Osteoblast (primary cell): ENCODE measurements around the gene BPIFB1. TPM values are rescaled to one million over a fixed set of nuclear protein-coding genes. Genes with fewer than 3 reads are reported as not detected.

Source experiments
- DNase-seq: peaks from one replicate; pipeline ENCODE4 v3.0.0; 2011; ENCODE audit warnings: low spot score, mixed read lengths; ENCODE audit not compliant: insufficient read length; ENCODE audit errors: missing footprints
- H2AFZ ChIP-seq: 2 replicates; pipeline ENCODE4 v1.6.0; 2011; ENCODE audit warnings: mild to moderate bottlenecking, low read length
- H3K27ac ChIP-seq: 2 replicates; pipeline ENCODE4 v1.5.1; 2011; ENCODE audit warnings: mild to moderate bottlenecking, low read depth, low read length, moderate library complexity
- H3K27me3 ChIP-seq: 2 replicates; pipeline ENCODE4 v1.6.0; 2012; ENCODE audit warnings: mild to moderate bottlenecking, control low read depth, inconsistent platforms, low read length, moderate library complexity; ENCODE audit not compliant: insufficient read depth
- H3K36me3 ChIP-seq: 2 replicates; pipeline ENCODE4 v1.5.1; 2011; ENCODE audit warnings: mild to moderate bottlenecking, low read length, control low read depth, moderate library complexity; ENCODE audit not compliant: insufficient read depth
- H3K4me1 ChIP-seq: 2 replicates; pipeline ENCODE4 v1.5.1; 2011; ENCODE audit warnings: mild to moderate bottlenecking, low read length, control low read depth, moderate library complexity; ENCODE audit not compliant: insufficient read depth
- H3K4me2 ChIP-seq: 2 replicates; pipeline ENCODE4 v1.6.0; 2011; ENCODE audit warnings: mild to moderate bottlenecking, low read length; ENCODE audit not compliant: insufficient read depth
- H3K4me3 ChIP-seq: fragments of 200-600 bp; sonication (generic); 3 replicates; pipeline ENCODE4 v1.5.1; 2012; ENCODE audit warnings: mild to moderate bottlenecking, low read length, inconsistent platforms; ENCODE audit not compliant: insufficient read depth
- H3K79me2 ChIP-seq: 2 replicates; pipeline ENCODE4 v1.6.0; 2012; ENCODE audit warnings: mild to moderate bottlenecking, low read length, control low read depth, inconsistent platforms; ENCODE audit not compliant: insufficient read depth
- H3K9me3 ChIP-seq: 2 replicates; pipeline ENCODE4 v1.5.1; 2011; ENCODE audit warnings: low read depth, low read length, control low read depth
- H4K20me1 ChIP-seq: 2 replicates; pipeline ENCODE4 v1.6.0; 2012; ENCODE audit warnings: mild to moderate bottlenecking, low read length, control low read depth; ENCODE audit not compliant: insufficient read depth
- total RNA-seq: library from RNA; depleted of rRNA; stranded (reverse); fragments of >200 nt; gene quantifications from 2 replicates; pipeline ENCODE4 v1.2.3, GENCODE V29; 2012
- TF ChIP-seq, protein P1 (sequence below): IDR thresholded peaks from 2 replicates; pipeline ENCODE4 v1.5.1; 2011; ENCODE audit warnings: mild to moderate bottlenecking, low read depth, low read length, moderate library complexity; ENCODE audit errors: extremely low read depth

Gene BPIFB1
- total RNA-seq, 1 donor: not detected

DNA sequence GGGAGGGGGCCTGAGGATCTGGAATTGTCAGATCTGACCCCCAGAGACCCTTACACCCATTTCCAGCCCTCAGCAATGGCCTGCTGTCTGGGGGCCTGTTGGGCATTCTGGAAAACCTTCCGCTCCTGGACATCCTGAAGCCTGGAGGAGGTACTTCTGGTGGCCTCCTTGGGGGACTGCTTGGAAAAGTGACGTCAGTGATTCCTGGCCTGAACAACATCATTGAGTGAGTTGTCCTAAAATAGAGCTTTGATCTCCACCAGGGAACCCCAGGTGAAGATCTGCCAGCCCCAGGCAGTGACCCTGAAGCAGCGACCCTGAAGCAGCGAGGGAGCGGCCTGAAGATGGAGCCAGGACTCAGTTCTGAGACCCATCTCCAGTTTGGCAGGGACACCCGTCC lies 45.0 kb upstream of the BPIFB1 start:
- no peak overlapping the region for H2AFZ ChIP-seq
- no peaks in the 10 kb centered on the region for H3K79me2 ChIP-seq
- H3K4me3 ChIP-seq: no peak overlapping the region
- DNase-seq: no peak
- no peak overlapping the region for H3K4me2 ChIP-seq
- TF ChIP-seq, protein P1, sequence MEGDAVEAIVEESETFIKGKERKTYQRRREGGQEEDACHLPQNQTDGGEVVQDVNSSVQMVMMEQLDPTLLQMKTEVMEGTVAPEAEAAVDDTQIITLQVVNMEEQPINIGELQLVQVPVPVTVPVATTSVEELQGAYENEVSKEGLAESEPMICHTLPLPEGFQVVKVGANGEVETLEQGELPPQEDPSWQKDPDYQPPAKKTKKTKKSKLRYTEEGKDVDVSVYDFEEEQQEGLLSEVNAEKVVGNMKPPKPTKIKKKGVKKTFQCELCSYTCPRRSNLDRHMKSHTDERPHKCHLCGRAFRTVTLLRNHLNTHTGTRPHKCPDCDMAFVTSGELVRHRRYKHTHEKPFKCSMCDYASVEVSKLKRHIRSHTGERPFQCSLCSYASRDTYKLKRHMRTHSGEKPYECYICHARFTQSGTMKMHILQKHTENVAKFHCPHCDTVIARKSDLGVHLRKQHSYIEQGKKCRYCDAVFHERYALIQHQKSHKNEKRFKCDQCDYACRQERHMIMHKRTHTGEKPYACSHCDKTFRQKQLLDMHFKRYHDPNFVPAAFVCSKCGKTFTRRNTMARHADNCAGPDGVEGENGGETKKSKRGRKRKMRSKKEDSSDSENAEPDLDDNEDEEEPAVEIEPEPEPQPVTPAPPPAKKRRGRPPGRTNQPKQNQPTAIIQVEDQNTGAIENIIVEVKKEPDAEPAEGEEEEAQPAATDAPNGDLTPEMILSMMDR: no peak
- no peaks in the 10 kb centered on the region for H4K20me1 ChIP-seq
- peaks cover 3% of the 10 kb centered on the region for H3K27me3 ChIP-seq
- H3K9me3 ChIP-seq: no peaks in the 10 kb centered on the region
- H3K4me1 ChIP-seq: no peaks in the 10 kb centered on the region
- H3K36me3 ChIP-seq: no peaks in the 10 kb centered on the region
- no peak overlapping the region for H3K27ac ChIP-seq

DNA sequence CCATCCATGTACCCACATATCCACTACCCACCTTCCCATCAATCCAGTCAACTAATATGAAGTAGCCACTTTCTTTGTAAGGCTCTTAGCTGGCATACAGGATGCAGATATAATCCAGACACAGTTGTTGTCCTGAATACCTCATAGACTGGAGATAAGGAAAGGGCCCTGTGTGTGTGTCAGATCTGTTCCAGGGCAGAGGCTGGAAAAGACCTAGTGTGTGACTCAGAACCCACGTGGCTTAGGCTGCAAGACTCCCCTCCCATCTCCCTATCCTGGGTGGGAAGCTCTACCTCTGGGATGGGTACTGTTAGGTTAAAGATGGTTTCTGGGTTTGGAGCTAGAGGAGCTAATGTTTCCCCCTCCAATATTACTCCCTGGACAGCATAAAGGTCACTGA lies 43.6 kb upstream of the BPIFB1 start:
- Histone ChIP-seq H2AFZ (no peak overlapping the region), H3K36me3 (no peaks in the 10 kb centered on the region), H3K4me1 (no peaks in the 10 kb centered on the region), H3K27me3 (peaks cover 3% of the 10 kb centered on the region), H3K79me2 (no peaks in the 10 kb centered on the region), H3K4me3 (no peak overlapping the region), H3K9me3 (no peaks in the 10 kb centered on the region), H3K27ac (no peak overlapping the region), H4K20me1 (no peaks in the 10 kb centered on the region), H3K4me2 (no peak overlapping the region)
- TF ChIP-seq, protein P1: no peak
- DNase-seq: no peak

DNA sequence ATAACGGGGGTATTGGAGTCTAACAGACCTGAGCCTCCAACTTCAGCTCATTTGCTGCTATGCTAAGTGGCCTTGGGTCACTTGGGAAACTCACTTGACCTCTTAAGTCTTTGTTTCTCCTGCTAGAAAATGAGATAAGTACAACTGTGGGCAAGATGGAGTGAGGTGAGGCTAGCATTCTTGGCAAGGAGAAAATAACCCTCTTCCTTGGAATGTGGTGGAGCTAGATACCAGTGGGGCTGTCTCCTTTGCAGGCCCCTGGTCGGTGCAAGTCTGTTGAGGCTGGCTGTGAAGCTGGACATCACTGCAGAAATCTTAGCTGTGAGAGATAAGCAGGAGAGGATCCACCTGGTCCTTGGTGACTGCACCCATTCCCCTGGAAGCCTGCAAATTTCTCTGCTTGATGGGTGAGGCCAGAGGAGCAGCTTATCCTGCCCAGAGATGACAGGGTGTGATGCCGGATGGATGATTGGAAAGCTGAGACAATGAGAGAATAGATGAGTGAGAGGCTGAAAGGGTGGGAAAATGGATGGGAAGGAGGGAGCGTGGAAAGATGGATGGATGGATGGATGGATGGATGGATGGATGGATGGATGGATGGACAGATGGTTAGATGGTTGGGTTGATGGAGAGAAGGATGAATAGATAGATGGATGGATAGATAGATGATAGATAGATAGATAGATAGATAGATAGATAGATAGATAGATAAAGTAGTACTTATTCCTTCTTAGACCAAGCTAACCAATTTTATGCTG lies 42.9 kb upstream of the BPIFB1 start:
- H2AFZ ChIP-seq: no peak overlapping the region
- H3K4me3 ChIP-seq: no peak overlapping the region
- H3K79me2 ChIP-seq: no peaks in the 10 kb centered on the region
- TF ChIP-seq, protein P1: no peak
- no peak overlapping the region for H3K27ac ChIP-seq
- H3K36me3 ChIP-seq: no peaks in the 10 kb centered on the region
- no peaks in the 10 kb centered on the region for H3K4me1 ChIP-seq
- no peaks in the 10 kb centered on the region for H4K20me1 ChIP-seq
- no peak overlapping the region for H3K4me2 ChIP-seq
- DNase-seq: no peak
- peaks cover 3% of the 10 kb centered on the region for H3K27me3 ChIP-seq
- H3K9me3 ChIP-seq: no peaks in the 10 kb centered on the region

DNA sequence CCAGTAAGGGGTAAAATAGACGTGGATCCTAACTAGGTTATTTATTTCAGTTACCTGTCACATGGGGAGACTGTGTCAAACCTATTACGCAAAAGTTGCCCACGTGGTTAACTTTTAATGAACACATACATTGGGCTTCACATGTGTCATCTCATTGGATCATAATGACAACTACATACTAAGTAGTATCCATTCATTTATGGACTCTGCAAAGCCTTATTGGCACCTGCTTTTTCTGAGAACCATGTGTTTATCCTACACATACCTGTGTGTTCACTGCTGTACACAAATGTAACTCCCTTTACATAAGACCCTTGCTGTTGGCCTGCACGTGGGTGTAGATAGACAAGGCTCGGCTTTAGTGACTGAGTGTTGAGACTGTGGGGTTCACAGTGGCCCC lies 42.1 kb upstream of the BPIFB1 start:
- Histone ChIP-seq H3K27me3 (peaks cover 3% of the 10 kb centered on the region), H3K4me2 (no peak overlapping the region), H3K27ac (no peak overlapping the region), H3K4me1 (no peaks in the 10 kb centered on the region), H3K4me3 (no peak overlapping the region), H4K20me1 (no peaks in the 10 kb centered on the region), H3K79me2 (no peaks in the 10 kb centered on the region), H3K36me3 (no peaks in the 10 kb centered on the region), H3K9me3 (no peaks in the 10 kb centered on the region), H2AFZ (no peak overlapping the region)
- DNase-seq: no peak
- TF ChIP-seq, protein P1: no peak
